ENCODE data around the gene ADGRV1.

- no peak for TF ChIP-seq POLR2A (IDR thresholded peaks at IDR 0.05)
- TF ChIP-seq CTCF (IDR thresholded peaks at IDR 0.05), result no peak
These were observed 596.7 kb downstream of the ADGRV1 start for GRCh38 chr5:91155274-91155673.
